Endothelial cell of umbilical vein (primary cell): Measurements from ENCODE around the gene SPACDR. TPM values are rescaled to one million over a fixed set of nuclear protein-coding genes. Genes with fewer than 3 reads are reported as not detected.

Experiments
- Bru-seq: library from RNA; stranded (reverse); fragments of 400-500 nt; gene quantifications from one replicate; lab custom pipeline; 2021; lab: Mats Ljungman, UMichigan
- BruChase-seq, 2 experiments: library from RNA; stranded (reverse); fragments of 400-500 nt; gene quantifications; one replicate each; lab custom pipeline; 2021; lab: Mats Ljungman, UMichigan
- BruUV-seq: library from RNA; stranded (reverse); fragments of 400-500 nt; replicated peaks from 2 replicates; lab custom pipeline; 2021; lab: Mats Ljungman, UMichigan
- CTCF ChIA-PET: fragments of 300-600, 350-600 bp; sonication (Branson Sonifier 250); formaldehyde crosslinking; loops from one replicate; lab custom pipeline; 2021; ENCODE audit warnings: antibody characterized with exemption, inconsistent platforms; lab: Charles Lee
- POLR2A ChIA-PET: fragments of 300-600, 350-600 bp; sonication (Branson Sonifier 250); formaldehyde crosslinking; loops from one replicate; lab custom pipeline; 2021; ENCODE audit warnings: antibody characterized with exemption, inconsistent platforms; lab: Charles Lee
- DNase-seq: peaks from one replicate; pipeline ENCODE4 v3.0.0-alpha.2; 2011; ENCODE audit warnings: low read depth, low spot score
- FAIRE-seq: peaks from 2 replicates; lab custom pipeline; 2011; peaks lifted over from hg19 to GRCh38; lab: Jason Lieb, UNC
- H2AFZ ChIP-seq: 2 replicates; pipeline ENCODE4 v1.6.0; 2012; ENCODE audit warnings: low read depth, low read length, control low read depth, inconsistent platforms
- H3K27ac ChIP-seq: 2 replicates; pipeline ENCODE4 v1.5.1; 2011; ENCODE audit warnings: low read depth, mild to moderate bottlenecking, control low read depth, low read length, moderate library complexity; ENCODE audit not compliant: insufficient read depth
- H3K27me3 ChIP-seq, 2 experiments: 2 replicates each; pipeline versions ENCODE4 v1.6.0 to v1.6.1; 2011; ENCODE audit warnings: low read length in 2 of 2, mixed read lengths in 1 of 2; ENCODE audit not compliant: control insufficient read depth in 2 of 2, insufficient read depth in 2 of 2
- H3K36me3 ChIP-seq, 2 experiments: 2 replicates in 1 of 2; 3 replicates in 1 of 2; pipeline ENCODE4 v1.5.1; 2011; ENCODE audit warnings: low read length in 2 of 2, mild to moderate bottlenecking in 1 of 2, moderate library complexity in 1 of 2; ENCODE audit not compliant: control insufficient read depth in 2 of 2, insufficient read depth in 2 of 2; ENCODE audit errors: extremely low read depth in 1 of 2
- H3K4me1 ChIP-seq: 3 replicates; pipeline ENCODE4 v1.5.1; 2011; ENCODE audit warnings: mild to moderate bottlenecking, low read length; ENCODE audit not compliant: control insufficient read depth, insufficient read depth; ENCODE audit errors: extremely low read depth
- H3K4me2 ChIP-seq: 2 replicates; pipeline ENCODE4 v1.6.1; 2011; ENCODE audit warnings: low read length, control low read depth, mixed read lengths; ENCODE audit not compliant: insufficient read depth
- H3K4me3 ChIP-seq, 3 experiments: fragments of 200-600 bp in 1 of 3; sonication (generic), shearing (Covaris generic) in 1 of 3; replicated peaks in 1 of 3; 2 replicates each; pipeline ENCODE4 v1.5.1; 2011 to 2016; ENCODE audit warnings: control low read depth in 3 of 3, low read length in 3 of 3, mild to moderate bottlenecking in 2 of 3, inconsistent platforms in 1 of 3, low read depth in 1 of 3, moderate library complexity in 1 of 3; ENCODE audit not compliant: insufficient read depth in 1 of 3
- H3K79me2 ChIP-seq: 2 replicates; pipeline ENCODE4 v1.6.0; 2012; ENCODE audit warnings: low read length, inconsistent platforms; ENCODE audit not compliant: control insufficient read depth, insufficient read depth
- H3K9ac ChIP-seq: replicated peaks from 2 replicates; pipeline ENCODE3; 2011; ENCODE audit warnings: low read length, control low read depth; ENCODE audit not compliant: insufficient read depth; ENCODE audit errors: extremely low read depth
- H3K9me1 ChIP-seq: replicated peaks from 3 replicates; pipeline ENCODE4 v1.6.0; 2011; ENCODE audit warnings: mild to moderate bottlenecking, low read length; ENCODE audit not compliant: control insufficient read depth, insufficient read depth; ENCODE audit errors: extremely low read depth
- H3K9me3 ChIP-seq: replicated peaks from 2 replicates; pipeline ENCODE4 v1.5.1; 2012; ENCODE audit warnings: low read length, inconsistent platforms; ENCODE audit not compliant: control insufficient read depth, insufficient read depth
- H4K20me1 ChIP-seq: replicated peaks from 2 replicates; pipeline ENCODE3; 2011; ENCODE audit warnings: mild to moderate bottlenecking, low read length; ENCODE audit not compliant: control insufficient read depth, insufficient read depth; ENCODE audit errors: extremely low read depth
- CTCF ChIP-seq, 2 donors: IDR thresholded peaks; 1 replicate in 1 of 2; 2 replicates in 1 of 2; pipeline ENCODE4 v1.5.1; 2011; ENCODE audit warnings: low read length in 2 of 2, mild to moderate bottlenecking in 2 of 2, moderate library complexity in 2 of 2, control low read depth in 1 of 2, inconsistent platforms in 1 of 2, low read depth in 1 of 2; ENCODE audit not compliant: insufficient read depth in 1 of 2; ENCODE audit errors: extremely low read depth in 1 of 2
- EZH2 ChIP-seq: IDR thresholded peaks from 2 replicates; pipeline ENCODE4 v1.6.1; 2012; ENCODE audit warnings: borderline replicate concordance, low read depth, mild to moderate bottlenecking, moderate library complexity, low read length, inconsistent platforms; ENCODE audit not compliant: severe bottlenecking
- FOS ChIP-seq: IDR thresholded peaks from 2 replicates; pipeline ENCODE4 v1.6.1; 2011; ENCODE audit warnings: mild to moderate bottlenecking, low read length, moderate library complexity, borderline replicate concordance; ENCODE audit not compliant: insufficient read depth
- GATA2 ChIP-seq: IDR thresholded peaks from 2 replicates; pipeline ENCODE4 v1.7.0; 2011; ENCODE audit warnings: low read depth, mild to moderate bottlenecking, moderate library complexity, mixed read lengths, low read length; ENCODE audit not compliant: insufficient read length, insufficient read depth
- JUN ChIP-seq: IDR thresholded peaks from 2 replicates; pipeline ENCODE4 v1.6.1; 2011; ENCODE audit warnings: borderline replicate concordance, low read depth; ENCODE audit not compliant: insufficient read length, insufficient read depth
- MAX ChIP-seq: IDR thresholded peaks from 2 replicates; pipeline ENCODE4 v1.6.1; 2011; ENCODE audit not compliant: insufficient read depth, insufficient read length
- MYC ChIP-seq: IDR thresholded peaks from one replicate; pipeline ENCODE4 v1.6.1; 2011; ENCODE audit warnings: mild to moderate bottlenecking, low read depth, low read length
- POLR2A ChIP-seq: IDR thresholded peaks from 2 replicates; pipeline ENCODE4 v1.6.1; 2012; ENCODE audit warnings: low read depth, mild to moderate bottlenecking, control low read depth, low read length
- POLR2AphosphoS5 ChIP-seq: IDR thresholded peaks from 2 replicates; pipeline ENCODE4 v1.6.1; 2012; ENCODE audit warnings: low read depth, mild to moderate bottlenecking, control low read depth, low read length, moderate library complexity; ENCODE audit not compliant: insufficient read depth
- dilution Hi-C: fragments of 300-500 bp; cut with MboI; formaldehyde crosslinking; loops from one replicate; pipeline ENCODE4 v1.15.0; 2019; ENCODE audit warnings: low sequenced_read_pairs; ENCODE audit not compliant: extremely low pct_ligation_motif_present
- intact Hi-C: fragments of 100-400 bp; cut with micrococcal nuclease; formaldehyde crosslinking; loops from one replicate; pipeline ENCODE4 v1.10.0; 2022
- long read RNA-seq: library from polyadenylated mRNA; stranded (forward); transcript quantifications from one replicate; pipeline ENCODE4 v2.0.0, GENCODE V29; 2021
- polyA minus RNA-seq, 3 experiments: library from RNA; depleted of rRNA, polyadenylated mRNA; stranded (reverse); fragments of >200 nt; gene quantifications; 1 replicate in 1 of 3; 2 replicates in 2 of 3; pipeline ENCODE4 v1.2.3, GENCODE V29; 2011
- polyA plus RNA-seq, 4 experiments: library from polyadenylated mRNA; depleted of rRNA in 3 of 4; stranded (reverse) in 3 of 4; unstranded in 1 of 4; fragments of >200 nt; gene quantifications; 2 replicates each; pipeline versions ENCODE4 v1.2.1 to v1.2.3, GENCODE V29; 2011 to 2012; ENCODE audit warnings: missing spikeins in 1 of 4
- total RNA-seq: library from RNA; stranded (reverse); gene quantifications from 2 replicates; pipeline ENCODE4 v1.2.3, GENCODE V29; 2021

The SPACDR gene
- 1.5 and 4.1 TPM in 2 replicates for total RNA-seq
- polyA plus RNA-seq, result 1.6 and 1.9 TPM in 2 replicates
- polyA plus RNA-seq (2011; cell fraction: cytosol; rRNA removed), result 1.4 and 1.9 TPM in 2 replicates
- 4.6 and 5.6 TPM in 2 replicates for polyA plus RNA-seq (2011; cell fraction: nucleus; rRNA removed)
- 3.3 and 3.9 TPM in 2 replicates for polyA plus RNA-seq (2012)
- polyA minus RNA-seq, result 0.76 and 2.3 TPM in 2 replicates
- polyA minus RNA-seq (2011; cell fraction: cytosol; rRNA and poly(A)+ RNA removed), result 1.0 TPM
- polyA minus RNA-seq (2011; cell fraction: nucleus; rRNA and poly(A)+ RNA removed), result not detected in 2 replicates
- Bru-seq, nascent RNA, result percentile 34 among the genes with signal in this experiment
- BruChase-seq, experiment 1, labeled RNA remaining after a 6-hour chase, result percentile 57 among the genes with signal in this experiment
- percentile 45 among the genes with signal in this experiment for BruChase-seq, experiment 2, labeled RNA remaining after a 2-hour chase
- long read RNA-seq, partial matches to known transcripts, result 0 of 1 reads
- long read RNA-seq, other reads (novel, unspliced or antisense), result 1 of 1 reads

GRCh38 chr7:100464210-100464660, at the start of gene SPACDR:
SPACDR (minus strand) TSS chr7:100464260; CDS start chr7:100464025, 235 bp downstream.
- POLR2A ChIA-PET, result no interaction called here
- Histone ChIP-seq H4K20me1 (no peaks in the 10 kb centered on the region), H3K9ac (no peak within 1 kb of the TSS), H3K27ac (peak within 1 kb of the TSS; percentile 18), H3K4me2 (no peak within 1 kb of the TSS), H3K36me3 (peaks cover 0 to 14% of the 10 kb centered on the region in 2 experiments), H2AFZ (peak within 1 kb of the TSS; percentile 18), H3K79me2 (peaks cover 1% of the 10 kb centered on the region), H3K27me3 (no peaks in the 10 kb centered on the region), H3K9me1 (no peaks in the 10 kb centered on the region), H3K4me1 (peaks cover 12% of the 10 kb centered on the region), H3K4me3 (no peak within 1 kb of the TSS), H3K9me3 (no peaks in the 10 kb centered on the region)
- CTCF ChIA-PET, result interaction anchor here (0.9 to 3.9 kb wide), 9 partner anchors 10 to 261 kb away, joined by 3 to 53 read pairs (median 5); no protein-coding TSS in a partner anchor
- intact Hi-C loops, result no loop called here
- TF ChIP-seq POLR2A (no peak), GATA2 (no peak), FOS (no peak), POLR2AphosphoS5 (no peak)
- no peak for FAIRE-seq
- BruUV-seq, result no TSS peak
- no peak for DNase-seq
- dilution Hi-C loops, result no loop called here

GRCh38 chr7:100513212-100513810, 49.3 kb upstream of the SPACDR start:
- ChIA-PET POLR2A (no interaction called here), CTCF (no interaction called here)
- intact Hi-C loops (no loop called here), dilution Hi-C loops (no loop called here)
- Histone ChIP-seq H3K9ac (no peak overlapping the region), H3K4me3 (no peak overlapping the region), H3K9me3 (no peaks in the 10 kb centered on the region), H4K20me1 (no peaks in the 10 kb centered on the region), H3K27me3 (no peaks in the 10 kb centered on the region), H3K4me2 (no peak overlapping the region), H3K27ac (no peak overlapping the region), H2AFZ (no peak overlapping the region), H3K36me3 (no peaks in the 10 kb centered on the region), H3K9me1 (no peaks in the 10 kb centered on the region), H3K4me1 (peaks cover 12% of the 10 kb centered on the region), H3K79me2 (no peaks in the 10 kb centered on the region)
- no peak for DNase-seq
- FAIRE-seq, result no peak
- BruUV-seq, result no TSS peak
- TF ChIP-seq CTCF (IDR thresholded peaks at IDR 0.05; ENCODE audit: extremely low read depth in 1 of 2, insufficient read depth in 1 of 2, low read depth in 1 of 2, low read length in 2 of 2), result no peak
- no peak for TF ChIP-seq GATA2
- no peak for TF ChIP-seq JUN
- no peak for TF ChIP-seq POLR2A
- no peak for TF ChIP-seq MYC
- TF ChIP-seq EZH2, result no peak
- TF ChIP-seq MAX, result no peak
- no peak for TF ChIP-seq FOS
- no peak for TF ChIP-seq POLR2AphosphoS5
